HG03095 (cell line): ENCODE data around the gene KRT38.

Experiments
- ATAC-seq: cut with Tn5 transposase; IDR thresholded peaks from one replicate; pipeline ENCODE4 v1.9.1; 2021; ENCODE audit warnings: moderate library complexity; ENCODE audit not compliant: unreplicated experiment

The KRT38 gene

GRCh38 chr17:41440531-41441033, at the start of gene KRT38:
KRT38 (minus strand) TSS chr17:41440983; CDS start chr17:41440921, 62 bp downstream.
- no peak for ATAC-seq

- no peak for ATAC-seq
These were observed 48.7 kb upstream of the KRT38 start, which contains the start of gene KRT36 for GRCh38 chr17:41489531-41489930. KRT36 (minus strand) TSS chr17:41489910; CDS start chr17:41489864, 46 bp downstream.

DNA sequence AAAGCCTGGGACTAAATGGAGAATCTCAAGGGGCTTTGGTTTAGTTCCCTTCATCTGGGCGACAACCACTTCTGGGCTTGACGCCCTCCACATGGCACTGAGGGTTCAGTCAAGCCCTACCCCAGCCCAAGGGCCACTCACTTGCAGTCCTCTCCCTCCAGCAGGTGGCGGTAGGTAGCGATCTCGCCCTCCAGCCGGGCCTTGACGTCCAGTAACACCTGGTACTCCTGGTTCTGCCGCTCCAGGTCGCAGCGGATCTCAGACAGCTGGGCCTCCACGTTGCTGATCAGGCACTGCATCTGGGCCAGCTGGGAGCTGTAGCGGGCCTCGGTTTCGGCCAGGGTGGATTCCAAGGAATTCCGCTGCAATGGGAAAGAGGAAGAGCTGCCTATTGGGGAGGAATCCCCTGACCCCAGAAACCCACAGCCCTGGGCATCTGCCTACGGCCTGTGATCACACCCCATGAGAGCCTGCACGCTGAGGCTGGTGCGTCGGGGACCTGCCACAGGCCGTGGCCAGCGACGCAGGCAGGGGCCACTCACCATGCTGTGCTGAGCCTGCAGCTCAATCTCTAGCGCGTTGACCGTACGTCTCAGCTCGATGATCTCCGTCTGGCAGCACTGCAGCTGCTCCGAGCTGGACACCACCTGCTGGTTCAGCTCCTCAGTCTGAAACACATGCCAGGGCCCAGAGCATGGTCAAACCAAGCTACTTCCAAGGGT, 46.2 kb upstream of the KRT38 start:
- no peak for ATAC-seq

DNA sequence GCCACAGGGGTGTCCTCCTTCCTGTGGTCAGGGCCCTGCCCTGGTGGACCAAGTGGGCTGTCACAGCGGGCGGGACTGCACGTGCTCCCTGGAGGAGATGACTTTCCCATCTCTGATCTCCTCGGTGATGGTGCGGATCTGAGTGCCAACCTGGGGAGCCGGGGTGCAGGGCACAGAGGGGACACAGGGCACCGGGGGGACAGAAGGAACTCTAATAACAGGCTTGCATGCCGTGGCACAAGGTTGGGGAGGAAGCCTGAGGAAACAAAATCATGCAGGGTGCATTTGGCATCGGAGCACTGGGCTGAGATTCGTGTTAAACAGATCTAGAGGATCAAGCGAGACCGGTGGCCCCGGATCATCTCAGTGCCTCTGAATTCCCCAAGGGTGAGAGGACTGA, 45.5 kb upstream of the KRT38 start:
- no peak for ATAC-seq

- ATAC-seq, result no peak
These were observed 44.4 kb upstream of the KRT38 start for GRCh38 chr17:41484920-41485904.

GRCh38 chr17:41483991-41484826, 43.4 kb upstream of the KRT38 start:
- ATAC-seq, result no peak

- no peak for ATAC-seq
These were observed 42.7 kb upstream of the KRT38 start for GRCh38 chr17:41483531-41483930.

DNA sequence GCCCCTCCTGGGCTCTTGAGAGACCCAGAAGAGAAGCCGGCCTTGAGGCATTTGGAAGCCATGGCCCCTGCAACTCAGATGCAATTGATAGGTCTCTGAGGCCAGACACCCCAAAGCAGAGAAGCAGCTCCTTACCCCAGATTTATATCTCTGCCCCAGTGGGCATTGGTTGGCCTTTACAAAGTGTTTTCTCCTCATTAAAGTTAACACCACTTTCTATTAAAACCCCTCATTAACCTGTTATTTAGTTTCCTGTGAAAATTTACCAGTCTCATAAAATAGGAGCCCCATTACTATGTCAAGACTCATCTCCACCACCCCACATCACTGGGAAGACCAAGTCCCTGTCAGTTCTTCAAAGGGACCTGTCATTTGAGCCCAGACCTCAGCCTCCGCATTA, 40.3 kb upstream of the KRT38 start, which contains the start of gene KRT35:
TSS of gene KRT35 (minus strand) at position 116 of the 400 bp plus-strand sequence. CDS start at position 62, 54 bp downstream.
- ATAC-seq, result no peak

GRCh38 chr17:41480581-41480980, 39.8 kb upstream of the KRT38 start:
- ATAC-seq, result no peak

DNA sequence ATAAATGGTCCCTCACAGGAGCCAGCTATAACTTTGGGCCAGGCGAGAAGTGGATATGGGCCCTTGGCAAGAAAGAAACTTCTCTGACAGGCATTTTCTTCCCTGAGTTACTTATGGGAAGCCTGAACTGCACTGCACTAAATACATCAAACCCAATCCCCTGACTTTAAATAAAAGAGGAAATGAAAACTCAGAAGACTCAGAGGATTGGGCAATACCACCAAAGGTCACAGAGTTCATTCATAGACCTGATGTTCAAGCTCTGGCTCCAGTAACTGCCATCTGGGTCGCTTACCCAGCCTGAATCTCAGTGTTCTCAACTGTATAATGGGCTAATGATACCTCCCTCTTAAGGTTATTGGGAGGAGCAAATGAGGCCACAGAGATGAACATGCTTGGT, 39.4 kb upstream of the KRT38 start:
- ATAC-seq, result no peak

- no peak for ATAC-seq
These were observed 37.5 kb upstream of the KRT38 start for GRCh38 chr17:41478237-41478636.

- no peak for ATAC-seq
These were observed 36.4 kb upstream of the KRT38 start for GRCh38 chr17:41476866-41477815.

GRCh38 chr17:41475421-41475820, 34.6 kb upstream of the KRT38 start:
- no peak for ATAC-seq

DNA sequence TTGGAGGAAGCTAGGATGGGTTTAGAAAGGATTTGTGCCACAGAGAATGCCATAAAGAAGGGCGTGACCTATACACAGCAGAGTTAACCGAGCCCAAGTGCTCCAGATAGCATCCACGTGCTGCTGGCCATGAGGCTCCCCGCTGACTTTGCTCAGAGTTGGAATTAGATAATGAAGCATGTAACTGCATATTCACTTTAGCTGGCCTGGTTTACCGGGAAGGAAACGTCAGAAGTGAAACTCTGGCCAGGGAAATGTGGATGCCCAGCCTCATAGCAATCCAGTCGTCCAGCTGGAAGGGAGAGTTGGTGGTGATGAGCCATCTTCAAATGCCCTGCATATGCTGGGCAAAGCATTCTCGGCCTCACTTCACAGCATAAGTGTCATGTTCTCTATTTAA, 34.1 kb upstream of the KRT38 start:
- ATAC-seq, result no peak

DNA sequence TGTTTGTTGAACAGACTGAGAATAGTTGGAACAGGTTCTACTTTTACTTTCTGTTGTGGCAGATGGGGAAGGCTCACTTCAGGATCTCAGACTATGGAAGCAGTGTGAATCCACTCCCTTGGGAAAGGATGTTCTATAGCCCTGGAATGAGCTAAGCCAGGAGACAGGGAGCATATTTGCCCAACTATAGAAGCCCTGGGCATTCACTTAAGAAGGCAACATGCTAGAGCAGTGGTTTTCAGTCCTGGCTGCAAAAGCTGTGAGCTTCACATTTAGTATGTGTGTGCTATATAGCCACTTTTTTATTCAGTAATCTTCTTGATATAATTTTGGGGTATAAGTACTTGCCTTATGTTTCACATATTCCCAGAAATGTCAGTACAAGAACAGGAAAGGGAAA, 27.6 kb upstream of the KRT38 start:
- ATAC-seq, result no peak

- ATAC-seq, result no peak
These were observed 26.8 kb upstream of the KRT38 start for GRCh38 chr17:41467561-41467960.

GRCh38 chr17:41466988-41467387, 26.2 kb upstream of the KRT38 start, which contains the start of gene KRT32:
KRT32 (minus strand) TSS chr17:41467386; CDS start chr17:41467325, 61 bp downstream.
- ATAC-seq, result no peak

GRCh38 chr17:41464682-41465081, 23.9 kb upstream of the KRT38 start:
- no peak for ATAC-seq

- no peak for ATAC-seq
These were observed 23.4 kb upstream of the KRT38 start for GRCh38 chr17:41464173-41464572.
